Measurements from ENCODE around the gene ITGA2B. TPM values are rescaled to one million over a fixed set of nuclear protein-coding genes. Genes with fewer than 3 reads are reported as not detected.

Gene ITGA2B
- polyA plus RNA-seq (2012; ENCODE audit: insufficient read length, low read depth), result 4.0 TPM

DNA sequence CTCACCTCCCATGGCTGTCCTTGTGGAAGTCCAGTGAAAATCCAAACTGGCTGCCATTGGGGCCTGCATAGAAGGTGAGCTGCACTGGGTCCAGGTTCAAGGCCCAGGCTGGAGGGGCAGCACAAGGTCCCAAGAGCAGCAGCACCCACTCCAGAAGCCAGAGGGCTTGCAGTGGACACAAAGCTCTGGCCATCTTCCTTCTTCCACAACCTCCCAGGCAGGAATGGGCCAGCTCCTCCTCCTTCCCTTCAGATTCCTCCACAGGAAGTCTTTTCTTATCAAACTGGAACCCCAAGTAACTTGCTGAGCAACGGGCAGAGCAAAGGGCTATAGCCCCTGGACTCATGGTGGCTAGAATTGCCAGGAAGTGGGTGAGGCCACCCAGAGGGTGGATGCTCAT is at the start of gene ITGA2B:
TSS of gene ITGA2B (minus strand) at position 369 of the 400 bp plus-strand sequence. CDS start at position 193, 176 bp downstream.
- TF ChIP-seq TAF1 (IDR thresholded peaks at IDR 0.05; ENCODE audit: borderline replicate concordance, insufficient read depth, low read length) (no peak), SIN3A (IDR thresholded peaks at IDR 0.05; ENCODE audit: borderline replicate concordance, insufficient read depth, low read length) (no peak), FOXP2 (optimal IDR thresholded peaks at IDR 0.05; ENCODE audit: borderline replicate concordance, extremely low read depth, extremely low read length, insufficient read depth) (no peak), POLR2AphosphoS5 (IDR thresholded peaks at IDR 0.05; ENCODE audit: low read depth, low read length) (no peak)
- TF ChIP-seq, protein P1, sequence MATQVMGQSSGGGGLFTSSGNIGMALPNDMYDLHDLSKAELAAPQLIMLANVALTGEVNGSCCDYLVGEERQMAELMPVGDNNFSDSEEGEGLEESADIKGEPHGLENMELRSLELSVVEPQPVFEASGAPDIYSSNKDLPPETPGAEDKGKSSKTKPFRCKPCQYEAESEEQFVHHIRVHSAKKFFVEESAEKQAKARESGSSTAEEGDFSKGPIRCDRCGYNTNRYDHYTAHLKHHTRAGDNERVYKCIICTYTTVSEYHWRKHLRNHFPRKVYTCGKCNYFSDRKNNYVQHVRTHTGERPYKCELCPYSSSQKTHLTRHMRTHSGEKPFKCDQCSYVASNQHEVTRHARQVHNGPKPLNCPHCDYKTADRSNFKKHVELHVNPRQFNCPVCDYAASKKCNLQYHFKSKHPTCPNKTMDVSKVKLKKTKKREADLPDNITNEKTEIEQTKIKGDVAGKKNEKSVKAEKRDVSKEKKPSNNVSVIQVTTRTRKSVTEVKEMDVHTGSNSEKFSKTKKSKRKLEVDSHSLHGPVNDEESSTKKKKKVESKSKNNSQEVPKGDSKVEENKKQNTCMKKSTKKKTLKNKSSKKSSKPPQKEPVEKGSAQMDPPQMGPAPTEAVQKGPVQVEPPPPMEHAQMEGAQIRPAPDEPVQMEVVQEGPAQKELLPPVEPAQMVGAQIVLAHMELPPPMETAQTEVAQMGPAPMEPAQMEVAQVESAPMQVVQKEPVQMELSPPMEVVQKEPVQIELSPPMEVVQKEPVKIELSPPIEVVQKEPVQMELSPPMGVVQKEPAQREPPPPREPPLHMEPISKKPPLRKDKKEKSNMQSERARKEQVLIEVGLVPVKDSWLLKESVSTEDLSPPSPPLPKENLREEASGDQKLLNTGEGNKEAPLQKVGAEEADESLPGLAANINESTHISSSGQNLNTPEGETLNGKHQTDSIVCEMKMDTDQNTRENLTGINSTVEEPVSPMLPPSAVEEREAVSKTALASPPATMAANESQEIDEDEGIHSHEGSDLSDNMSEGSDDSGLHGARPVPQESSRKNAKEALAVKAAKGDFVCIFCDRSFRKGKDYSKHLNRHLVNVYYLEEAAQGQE (IDR thresholded peaks at IDR 0.05; ENCODE audit: insufficient read depth in 1 of 2, low read depth in 2 of 2, low read length in 2 of 2), result no peak

DNA sequence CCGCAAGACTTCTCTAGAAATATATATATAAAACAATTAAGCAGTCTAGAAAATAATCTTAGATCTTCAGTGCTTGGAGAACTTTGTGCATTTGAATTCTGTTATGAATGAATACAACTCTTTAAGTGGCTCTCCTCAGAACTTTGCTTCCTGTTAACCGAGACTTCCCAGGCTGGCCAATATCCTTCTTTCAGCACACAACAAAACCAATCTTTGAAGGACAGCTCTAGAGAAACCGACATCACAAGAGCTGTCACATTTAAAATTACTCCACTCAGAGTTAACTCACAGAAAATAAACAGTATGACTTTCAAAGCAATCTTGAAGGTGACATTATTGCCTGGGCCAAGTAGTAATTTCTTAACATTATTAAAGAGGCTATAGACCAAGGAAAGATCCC is 49.7 kb upstream of the ITGA2B start:
- TF ChIP-seq POLR2AphosphoS5 (IDR thresholded peaks at IDR 0.05; ENCODE audit: low read depth, low read length) (no peak), FOXP2 (optimal IDR thresholded peaks at IDR 0.05; ENCODE audit: borderline replicate concordance, extremely low read depth, extremely low read length, insufficient read depth) (no peak), TAF1 (IDR thresholded peaks at IDR 0.05; ENCODE audit: borderline replicate concordance, insufficient read depth, low read length) (no peak), SIN3A (IDR thresholded peaks at IDR 0.05; ENCODE audit: borderline replicate concordance, insufficient read depth, low read length) (no peak)
- TF ChIP-seq, protein P1 (IDR thresholded peaks at IDR 0.05; ENCODE audit: insufficient read depth in 1 of 2, low read depth in 2 of 2, low read length in 2 of 2), result no peak

DNA sequence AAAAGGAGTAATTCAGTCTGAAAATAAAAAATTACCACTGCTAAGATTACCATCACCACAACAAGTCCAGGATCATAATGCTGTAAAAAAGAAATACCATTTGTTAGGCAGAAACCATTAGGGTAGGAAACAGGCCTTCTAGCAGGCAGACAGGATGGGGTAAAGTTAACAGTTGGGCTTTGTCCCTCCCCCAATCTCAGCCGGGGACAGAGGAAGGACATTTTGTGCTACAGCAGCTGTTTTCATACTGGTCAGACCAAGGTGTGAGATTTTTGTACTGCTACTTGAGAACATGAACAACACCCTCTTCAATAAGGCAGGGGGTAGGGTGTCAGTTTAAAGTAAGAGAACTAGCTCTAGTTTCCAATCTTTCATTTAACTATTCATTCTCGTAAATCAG is 49.2 kb upstream of the ITGA2B start:
- TF ChIP-seq, protein P1 (IDR thresholded peaks at IDR 0.05; ENCODE audit: insufficient read depth in 1 of 2, low read depth in 2 of 2, low read length in 2 of 2), result no peak
- TF ChIP-seq POLR2AphosphoS5 (IDR thresholded peaks at IDR 0.05; ENCODE audit: low read depth, low read length), result no peak
- TF ChIP-seq SIN3A (IDR thresholded peaks at IDR 0.05; ENCODE audit: borderline replicate concordance, insufficient read depth, low read length), result no peak
- no peak for TF ChIP-seq FOXP2 (optimal IDR thresholded peaks at IDR 0.05; ENCODE audit: borderline replicate concordance, extremely low read depth, extremely low read length, insufficient read depth)
- no peak for TF ChIP-seq TAF1 (IDR thresholded peaks at IDR 0.05; ENCODE audit: borderline replicate concordance, insufficient read depth, low read length)

DNA sequence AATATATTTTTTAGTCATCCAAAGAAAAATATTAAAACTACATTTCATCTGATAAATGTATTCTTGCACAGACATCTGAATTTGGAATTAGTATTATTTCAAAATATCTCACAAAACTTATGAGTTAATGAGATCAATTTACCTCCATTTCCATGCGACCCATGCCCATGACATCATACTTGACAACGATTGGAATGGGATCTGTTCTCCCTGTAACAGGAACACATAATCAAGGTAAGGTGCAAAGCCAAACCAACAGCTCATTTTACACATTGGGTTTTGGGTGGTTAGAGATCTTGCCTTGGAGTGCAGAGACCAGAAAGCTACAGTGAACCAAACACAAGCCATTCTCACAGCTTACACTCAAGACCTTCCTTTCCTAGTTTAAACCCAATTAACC is 46.9 kb upstream of the ITGA2B start:
- TF ChIP-seq FOXP2 (optimal IDR thresholded peaks at IDR 0.05; ENCODE audit: borderline replicate concordance, extremely low read depth, extremely low read length, insufficient read depth), result no peak

- TF ChIP-seq, protein P1 (IDR thresholded peaks at IDR 0.05; ENCODE audit: insufficient read depth in 1 of 2, low read depth in 2 of 2, low read length in 2 of 2), result no peak
- no peak for TF ChIP-seq TAF1 (IDR thresholded peaks at IDR 0.05; ENCODE audit: borderline replicate concordance, insufficient read depth, low read length)
- no peak for TF ChIP-seq FOXP2 (optimal IDR thresholded peaks at IDR 0.05; ENCODE audit: borderline replicate concordance, extremely low read depth, extremely low read length, insufficient read depth)
- no peak for TF ChIP-seq POLR2AphosphoS5 (IDR thresholded peaks at IDR 0.05; ENCODE audit: low read depth, low read length)
- no peak for TF ChIP-seq SIN3A (IDR thresholded peaks at IDR 0.05; ENCODE audit: borderline replicate concordance, insufficient read depth, low read length)
Observed at GRCh38 chr17:44432254-44433157, 43.1 kb upstream of the ITGA2B start.

All from PFSK-1 (cell line).